Mucosa of stomach (tissue), 1 donor: ENCODE results near the gene TLR10.

Source experiments
- H3K27me3 ChIP-seq: one replicate; pipeline ENCODE4 v1.7.0; 2013; ENCODE audit warnings: mild to moderate bottlenecking, low read length; ENCODE audit not compliant: control insufficient read depth, insufficient read depth
- H3K36me3 ChIP-seq: one replicate; pipeline ENCODE4 v1.7.0; 2013; ENCODE audit warnings: low read length; ENCODE audit not compliant: control insufficient read depth, insufficient read depth
- H3K4me1 ChIP-seq: one replicate; pipeline ENCODE4 v1.7.0; 2013; ENCODE audit warnings: mild to moderate bottlenecking, low read length; ENCODE audit not compliant: control insufficient read depth, insufficient read depth
- H3K4me3 ChIP-seq: one replicate; pipeline ENCODE4 v1.7.0; 2013; ENCODE audit warnings: low read length
- H3K9ac ChIP-seq: one replicate; pipeline ENCODE4 v1.7.0; 2013; ENCODE audit warnings: mild to moderate bottlenecking, low read length, moderate library complexity
- H3K9me3 ChIP-seq: one replicate; pipeline ENCODE4 v1.7.0; 2013; ENCODE audit warnings: mild to moderate bottlenecking, low read length, moderate library complexity; ENCODE audit not compliant: control insufficient read depth
- donor health status: Pancreatic carcinoma.

The TLR10 gene

DNA sequence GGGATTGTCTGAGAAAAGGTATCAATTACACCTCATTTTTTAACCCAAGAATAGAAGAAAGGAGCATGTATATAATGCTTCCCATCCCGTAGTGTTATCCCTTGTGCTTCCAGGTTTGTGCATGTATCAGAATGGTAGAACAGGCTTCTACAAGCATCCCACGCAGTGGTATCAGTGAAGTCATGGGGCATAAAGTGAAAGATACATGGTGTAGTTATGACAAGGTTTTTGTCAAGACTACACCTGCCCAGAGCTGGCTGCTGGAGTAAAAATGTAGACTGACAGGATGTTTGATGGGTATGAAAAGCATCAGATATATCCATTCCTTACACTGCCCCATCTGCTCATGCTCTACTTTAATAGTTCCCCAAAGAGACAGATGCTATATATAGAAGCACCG lies 12.3 kb upstream of the TLR10 start:
- H3K36me3 ChIP-seq, result peaks cover 3% of the 10 kb centered on the region
- no peaks in the 10 kb centered on the region for H3K9me3 ChIP-seq
- H3K4me1 ChIP-seq, result no peaks in the 10 kb centered on the region
- H3K27me3 ChIP-seq, result no peaks in the 10 kb centered on the region
- no peak overlapping the region for H3K4me3 ChIP-seq
- H3K9ac ChIP-seq, result no peak overlapping the region

DNA sequence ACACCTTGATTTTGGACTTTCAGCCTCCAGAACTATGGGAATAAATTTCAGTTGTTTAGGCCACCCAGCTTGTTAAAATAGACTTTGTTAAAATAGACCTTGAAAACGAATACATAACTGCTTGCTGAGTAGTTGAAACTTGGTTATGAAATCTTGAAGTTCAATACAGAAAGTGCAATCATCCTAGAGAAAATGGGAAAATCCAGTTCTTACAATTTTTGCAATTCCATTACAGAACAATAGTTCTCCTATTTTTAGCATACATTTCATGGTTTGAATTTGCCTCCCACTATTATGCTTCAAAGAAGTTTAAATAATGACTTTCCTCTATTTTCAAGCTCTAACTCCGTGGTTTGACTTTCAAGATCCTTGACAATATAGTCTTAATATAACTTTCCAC lies 11.3 kb upstream of the TLR10 start:
- Histone ChIP-seq H3K27me3 (no peaks in the 10 kb centered on the region), H3K4me1 (no peaks in the 10 kb centered on the region), H3K4me3 (no peak overlapping the region), H3K9me3 (no peaks in the 10 kb centered on the region), H3K36me3 (no peaks in the 10 kb centered on the region), H3K9ac (no peak overlapping the region)

DNA sequence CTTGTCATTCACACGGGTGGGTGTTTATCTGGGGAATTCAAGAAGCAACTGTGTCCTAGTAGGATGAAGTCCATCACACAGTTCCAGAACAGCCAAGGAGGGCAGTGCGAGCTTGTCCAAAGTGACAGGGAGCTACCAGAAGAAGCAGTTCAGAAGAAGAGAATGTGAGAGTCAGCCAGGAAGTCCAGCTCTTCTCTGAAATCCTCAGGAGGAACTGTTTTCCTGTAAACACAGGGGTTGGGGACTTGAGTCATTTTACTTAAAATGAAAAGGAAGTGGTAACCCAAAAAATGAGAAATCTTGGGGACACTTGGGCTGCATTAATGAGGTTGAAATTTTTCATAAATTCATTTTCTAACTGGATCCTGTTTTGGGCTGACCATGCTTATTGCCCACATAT lies 8.2 kb upstream of the TLR10 start:
- no peak overlapping the region for H3K4me3 ChIP-seq
- no peaks in the 10 kb centered on the region for H3K27me3 ChIP-seq
- H3K4me1 ChIP-seq, result peaks cover 7% of the 10 kb centered on the region
- H3K9me3 ChIP-seq, result no peaks in the 10 kb centered on the region
- no peaks in the 10 kb centered on the region for H3K36me3 ChIP-seq
- H3K9ac ChIP-seq, result no peak overlapping the region

DNA sequence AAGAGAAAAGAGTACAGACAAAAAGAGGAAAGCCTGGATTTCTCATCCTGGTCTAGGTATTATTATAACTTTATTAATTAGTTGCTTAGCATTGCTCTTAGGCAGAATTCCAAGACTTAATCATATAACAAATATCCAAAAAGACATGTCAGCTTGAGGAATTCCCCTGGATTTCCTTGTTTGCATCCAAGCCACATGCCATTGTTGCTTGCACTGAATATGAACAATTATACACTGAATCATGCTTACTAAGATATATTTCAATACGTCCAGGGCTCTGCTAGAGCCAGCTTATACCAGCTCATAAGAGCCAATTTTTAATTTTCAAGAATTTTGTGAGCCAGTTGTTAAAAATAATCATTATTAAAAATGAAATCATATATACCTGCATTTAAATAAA lies 5.5 kb upstream of the TLR10 start:
- H3K4me3 ChIP-seq, result no peak overlapping the region
- H3K4me1 ChIP-seq, result peaks cover 7% of the 10 kb centered on the region

DNA sequence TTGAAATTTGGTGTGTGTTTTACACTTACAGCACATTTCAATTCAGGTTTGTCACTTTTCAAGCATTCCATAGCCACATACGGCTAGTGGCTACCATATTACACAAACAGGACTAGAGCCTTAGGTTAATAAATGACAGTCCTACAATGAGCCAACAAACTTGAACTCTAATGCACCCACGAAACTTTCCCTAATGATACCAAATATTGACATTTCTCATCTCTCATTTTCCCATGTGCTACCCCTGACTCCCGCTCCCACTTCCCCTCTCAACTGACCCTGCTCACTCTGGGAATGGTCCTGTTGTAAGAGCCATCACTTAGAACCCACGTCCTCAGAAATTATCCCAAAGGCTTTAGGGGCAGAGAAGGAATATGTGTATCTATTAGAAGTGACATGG lies 4.9 kb upstream of the TLR10 start:
- no peaks in the 10 kb centered on the region for H3K36me3 ChIP-seq
- no peaks in the 10 kb centered on the region for H3K9me3 ChIP-seq
- no peaks in the 10 kb centered on the region for H3K27me3 ChIP-seq
- H3K4me1 ChIP-seq, result peaks cover 7% of the 10 kb centered on the region
- no peak overlapping the region for H3K9ac ChIP-seq
- H3K4me3 ChIP-seq, result no peak overlapping the region

More for the DNA sequence above, 5.5 kb upstream of the TLR10 start:
- Histone ChIP-seq H3K27me3 (no peaks in the 10 kb centered on the region), H3K9ac (no peak overlapping the region), H3K36me3 (no peaks in the 10 kb centered on the region), H3K9me3 (no peaks in the 10 kb centered on the region)

DNA sequence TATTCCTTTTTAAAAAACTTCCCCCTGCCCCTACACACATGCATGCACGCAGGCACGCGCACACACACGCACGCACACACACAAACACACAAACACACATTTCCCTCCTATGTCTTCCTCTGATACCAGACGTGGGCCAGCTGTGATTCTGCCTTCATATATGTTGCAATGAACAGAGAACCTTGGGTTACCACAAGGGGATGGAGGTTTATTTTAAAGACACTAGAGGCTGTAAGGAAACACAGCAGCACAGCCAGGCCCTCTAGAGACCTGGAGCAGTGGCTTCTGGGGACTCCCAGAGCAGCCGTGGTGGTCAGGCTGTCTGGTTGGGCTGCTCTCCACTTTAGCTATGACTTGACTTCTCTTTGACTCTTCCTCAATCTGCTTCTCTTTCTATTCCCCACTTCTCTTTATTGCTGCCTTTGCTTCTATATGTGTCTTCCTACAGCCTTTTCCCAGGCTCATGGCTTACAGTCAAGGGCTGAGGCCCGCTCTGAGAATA lies 3.2 kb upstream of the TLR10 start:
- Histone ChIP-seq H3K27me3 (no peaks in the 10 kb centered on the region), H3K9me3 (no peaks in the 10 kb centered on the region), H3K4me1 (peaks cover 7% of the 10 kb centered on the region), H3K36me3 (no peaks in the 10 kb centered on the region), H3K4me3 (no peak overlapping the region), H3K9ac (no peak overlapping the region)

DNA sequence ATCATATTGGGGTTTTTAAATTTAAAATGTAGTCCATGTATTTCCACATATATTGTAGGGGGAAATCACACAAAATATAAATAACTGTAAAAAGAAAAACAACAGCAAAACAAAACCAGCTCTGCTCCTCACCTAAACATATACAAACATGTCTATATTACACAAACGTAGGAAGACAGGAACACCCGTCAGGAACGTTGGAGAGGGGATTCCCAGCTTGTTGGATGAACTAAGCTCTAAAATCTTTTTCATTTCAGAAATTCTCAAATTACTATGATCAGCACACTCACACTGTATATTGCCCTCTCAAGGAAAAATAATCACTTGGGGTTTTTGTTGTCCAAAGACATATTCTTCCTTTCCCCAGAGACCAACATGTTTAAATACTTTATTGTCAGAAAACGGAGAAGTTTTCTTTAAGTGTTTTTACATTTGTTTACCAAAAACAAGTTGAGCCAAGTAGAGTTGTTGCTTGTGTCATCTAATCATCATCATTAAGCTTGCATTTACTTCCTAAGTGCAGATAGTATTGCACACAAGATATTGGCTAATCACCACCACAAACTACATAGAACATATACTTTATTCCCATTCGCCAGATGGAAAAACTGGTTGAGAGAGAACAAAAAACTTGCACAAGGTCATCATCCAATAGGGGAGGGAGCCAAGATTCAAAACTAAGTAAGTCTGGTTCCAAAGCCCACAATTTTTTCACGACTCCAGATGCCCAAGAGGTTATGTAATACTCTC lies 2.4 kb upstream of the TLR10 start:
- no peak overlapping the region for H3K4me3 ChIP-seq
- H3K9me3 ChIP-seq, result no peaks in the 10 kb centered on the region
- H3K9ac ChIP-seq, result no peak overlapping the region
- no peaks in the 10 kb centered on the region for H3K36me3 ChIP-seq
- H3K4me1 ChIP-seq, result peaks cover 7% of the 10 kb centered on the region
- H3K27me3 ChIP-seq, result no peaks in the 10 kb centered on the region

DNA sequence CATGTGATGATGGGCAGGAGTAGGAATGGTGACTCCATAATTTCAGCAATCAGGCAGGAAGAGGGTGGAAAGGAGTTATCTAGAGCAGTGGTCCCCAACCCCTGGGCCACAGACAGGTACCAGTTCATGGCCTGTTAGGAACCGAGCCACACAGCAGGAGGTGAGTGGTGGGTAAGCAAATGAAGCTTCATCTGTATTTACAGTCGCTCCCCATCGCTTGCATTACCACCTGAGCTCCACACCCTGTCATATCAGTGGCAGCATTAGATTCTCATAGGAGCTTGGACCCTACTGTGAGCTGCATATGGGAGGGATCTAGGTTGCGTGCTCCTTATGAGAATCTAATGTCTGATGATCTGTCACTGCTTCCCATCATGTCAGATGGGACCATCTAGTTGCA lies 1.4 kb upstream of the TLR10 start:
- no peaks in the 10 kb centered on the region for H3K9me3 ChIP-seq
- peaks cover 7% of the 10 kb centered on the region for H3K4me1 ChIP-seq
- H3K36me3 ChIP-seq, result no peaks in the 10 kb centered on the region
- H3K27me3 ChIP-seq, result no peaks in the 10 kb centered on the region
- no peak overlapping the region for H3K9ac ChIP-seq
- no peak overlapping the region for H3K4me3 ChIP-seq

DNA sequence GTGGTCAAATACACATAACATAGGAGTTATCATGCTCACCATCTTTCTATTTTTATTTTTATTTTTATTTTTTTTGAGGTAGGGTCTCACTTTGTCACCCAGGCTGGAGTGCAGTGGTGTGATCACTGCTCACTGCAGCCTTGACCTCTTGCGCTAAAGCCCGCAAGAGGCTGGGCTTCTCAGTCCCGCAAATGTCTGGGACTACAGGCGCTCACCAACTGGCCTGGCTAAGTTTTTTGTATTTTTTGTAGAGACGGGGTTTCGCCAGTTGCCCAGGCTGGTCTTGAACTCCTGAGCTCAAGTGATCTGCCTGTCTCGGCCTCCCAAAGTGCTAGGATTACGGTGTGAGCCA lies 295 bp upstream of the TLR10 start:
- Histone ChIP-seq H3K4me1 (peaks cover 12% of the 10 kb centered on the region), H3K36me3 (no peaks in the 10 kb centered on the region), H3K9me3 (no peaks in the 10 kb centered on the region), H3K27me3 (no peaks in the 10 kb centered on the region), H3K9ac (no peak overlapping the region), H3K4me3 (no peak overlapping the region)

DNA sequence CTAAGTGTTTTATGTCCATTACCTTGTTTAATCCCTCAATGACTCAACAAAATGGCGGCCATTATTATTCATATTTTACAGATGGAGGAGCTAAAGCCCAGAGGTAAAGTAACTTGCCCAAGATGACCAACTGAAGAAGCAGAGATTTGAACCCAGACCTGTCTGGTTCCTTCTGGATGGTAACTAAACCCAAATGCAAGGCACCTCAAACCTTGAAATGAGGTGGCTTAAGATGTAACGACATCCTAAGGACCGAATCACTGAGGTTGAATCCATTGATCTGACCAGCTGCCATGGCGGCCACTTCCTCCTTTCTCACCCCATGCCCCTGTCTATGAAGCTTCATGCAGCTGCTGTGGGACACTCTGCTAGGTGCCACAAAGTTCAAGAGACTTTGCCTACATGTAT lies 932 bp downstream of the TLR10 start:
- no peaks in the 10 kb centered on the region for H3K36me3 ChIP-seq
- H3K9ac ChIP-seq, result no peak overlapping the region
- no peak overlapping the region for H3K4me3 ChIP-seq
- H3K27me3 ChIP-seq, result no peaks in the 10 kb centered on the region
- peaks cover 6% of the 10 kb centered on the region for H3K4me1 ChIP-seq
- H3K9me3 ChIP-seq, result no peaks in the 10 kb centered on the region

DNA sequence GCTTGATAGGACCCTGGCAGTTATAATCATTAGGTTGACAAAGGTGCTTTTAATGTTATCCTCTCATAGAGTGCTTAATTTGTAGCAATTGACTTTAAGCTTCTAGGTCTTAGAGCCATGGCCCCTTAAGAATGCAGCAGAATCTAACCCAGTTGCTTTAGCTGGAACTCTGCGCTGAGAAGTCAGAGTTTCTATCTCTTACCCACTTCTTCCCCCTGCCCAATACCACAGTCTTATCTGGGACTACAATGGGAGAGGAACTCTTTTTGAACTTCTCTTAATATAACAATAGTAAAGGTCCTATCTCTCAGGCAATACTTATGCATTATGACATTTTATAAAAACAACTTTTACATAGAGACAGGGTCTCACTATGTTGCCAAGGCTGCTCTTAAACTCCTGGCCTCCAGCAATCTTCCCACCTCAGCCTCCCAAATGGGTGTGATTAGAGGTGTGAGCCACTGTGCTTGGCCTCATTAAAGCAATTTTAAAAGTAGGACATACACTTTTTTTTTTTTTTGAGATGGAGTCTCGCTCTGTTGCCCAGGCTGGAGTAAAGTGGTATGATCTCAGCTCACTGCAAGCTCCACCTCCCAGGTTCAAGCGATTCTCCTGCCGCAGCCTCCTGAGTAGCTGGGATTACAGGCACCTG lies 1.8 kb downstream of the TLR10 start:
- Histone ChIP-seq H3K9ac (no peak overlapping the region), H3K4me3 (no peak overlapping the region), H3K4me1 (peaks cover 6% of the 10 kb centered on the region), H3K9me3 (no peaks in the 10 kb centered on the region), H3K36me3 (no peaks in the 10 kb centered on the region), H3K27me3 (no peaks in the 10 kb centered on the region)

DNA sequence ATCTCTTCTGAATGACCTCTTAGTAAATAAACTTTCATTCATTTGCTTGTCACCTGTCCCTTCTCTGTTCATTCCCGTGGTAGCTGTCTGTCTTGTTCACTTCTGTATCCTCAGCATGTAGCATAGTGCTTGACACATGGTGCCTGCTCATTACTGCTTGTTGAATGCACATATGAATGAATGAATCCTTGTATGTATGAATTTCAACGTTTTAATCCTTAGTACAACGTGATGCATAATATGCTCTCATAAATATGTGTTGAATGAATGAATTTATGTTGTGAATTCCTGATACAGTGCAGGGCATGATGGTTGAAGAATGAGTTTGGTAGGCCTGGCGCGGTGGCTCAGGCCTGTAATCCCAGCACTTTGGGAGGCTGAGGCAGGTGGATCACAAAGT lies 3.0 kb downstream of the TLR10 start:
- H3K4me1 ChIP-seq, result peaks cover 6% of the 10 kb centered on the region
- H3K36me3 ChIP-seq, result no peaks in the 10 kb centered on the region
- H3K9me3 ChIP-seq, result no peaks in the 10 kb centered on the region
- H3K9ac ChIP-seq, result no peak overlapping the region
- no peaks in the 10 kb centered on the region for H3K27me3 ChIP-seq
- H3K4me3 ChIP-seq, result no peak overlapping the region
